Measurements from ENCODE around the gene TFIP11.
A peak's percentile ranks its signal among the peaks of the same experiment; 100 is the strongest.

The TFIP11 gene

DNA sequence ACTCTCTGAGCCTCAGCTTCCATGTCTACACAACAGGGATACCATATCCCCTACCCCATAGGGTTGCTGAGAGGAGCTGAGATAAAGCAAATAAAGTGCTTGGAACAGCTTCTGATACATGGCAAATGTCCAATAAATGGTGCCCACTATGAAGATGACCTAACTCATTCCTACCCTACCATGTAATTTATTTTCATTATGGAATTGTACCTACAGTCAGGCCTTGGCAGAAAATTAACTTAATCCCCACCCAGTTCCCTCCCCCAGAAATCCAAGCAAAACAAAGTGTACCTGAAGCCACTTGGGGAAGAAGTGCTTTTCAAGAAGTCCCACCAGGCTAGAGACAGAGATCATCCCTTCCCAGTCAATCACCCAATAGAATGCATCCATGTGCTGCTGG, 17.8 kb downstream of the TFIP11 start:
- DNase-seq (ENCODE audit: low read depth), result no peak
- TF ChIP-seq, protein P1, sequence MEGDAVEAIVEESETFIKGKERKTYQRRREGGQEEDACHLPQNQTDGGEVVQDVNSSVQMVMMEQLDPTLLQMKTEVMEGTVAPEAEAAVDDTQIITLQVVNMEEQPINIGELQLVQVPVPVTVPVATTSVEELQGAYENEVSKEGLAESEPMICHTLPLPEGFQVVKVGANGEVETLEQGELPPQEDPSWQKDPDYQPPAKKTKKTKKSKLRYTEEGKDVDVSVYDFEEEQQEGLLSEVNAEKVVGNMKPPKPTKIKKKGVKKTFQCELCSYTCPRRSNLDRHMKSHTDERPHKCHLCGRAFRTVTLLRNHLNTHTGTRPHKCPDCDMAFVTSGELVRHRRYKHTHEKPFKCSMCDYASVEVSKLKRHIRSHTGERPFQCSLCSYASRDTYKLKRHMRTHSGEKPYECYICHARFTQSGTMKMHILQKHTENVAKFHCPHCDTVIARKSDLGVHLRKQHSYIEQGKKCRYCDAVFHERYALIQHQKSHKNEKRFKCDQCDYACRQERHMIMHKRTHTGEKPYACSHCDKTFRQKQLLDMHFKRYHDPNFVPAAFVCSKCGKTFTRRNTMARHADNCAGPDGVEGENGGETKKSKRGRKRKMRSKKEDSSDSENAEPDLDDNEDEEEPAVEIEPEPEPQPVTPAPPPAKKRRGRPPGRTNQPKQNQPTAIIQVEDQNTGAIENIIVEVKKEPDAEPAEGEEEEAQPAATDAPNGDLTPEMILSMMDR (conservative IDR thresholded peaks at IDR 0.05; ENCODE audit: low read length), result no peak
- no peak overlapping the region for H3K4me3 ChIP-seq (ENCODE audit: low read length)

DNA sequence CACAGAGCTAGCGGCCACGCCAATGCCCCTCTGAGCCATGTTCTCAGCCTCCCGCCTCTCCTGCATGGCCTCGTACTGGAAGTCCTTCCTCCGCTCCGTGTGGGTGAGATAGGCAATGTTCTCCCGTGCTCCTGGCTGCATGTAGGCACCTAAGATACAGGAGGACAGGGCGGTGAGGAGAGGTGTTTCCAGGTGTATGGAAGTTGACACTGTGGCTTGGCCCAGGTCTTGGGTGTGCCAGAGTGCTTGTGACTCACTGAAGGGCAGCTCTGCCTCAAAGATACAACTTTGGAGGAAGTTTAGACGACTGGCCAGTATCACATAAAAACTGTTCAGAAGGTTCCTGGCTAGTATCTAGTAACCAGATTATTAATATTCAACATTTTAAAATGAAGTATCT, 20.1 kb downstream of the TFIP11 start:
- TF ChIP-seq, protein P1 (conservative IDR thresholded peaks at IDR 0.05; ENCODE audit: low read length), result no peak
- no peak overlapping the region for H3K4me3 ChIP-seq (ENCODE audit: low read length)

DNA sequence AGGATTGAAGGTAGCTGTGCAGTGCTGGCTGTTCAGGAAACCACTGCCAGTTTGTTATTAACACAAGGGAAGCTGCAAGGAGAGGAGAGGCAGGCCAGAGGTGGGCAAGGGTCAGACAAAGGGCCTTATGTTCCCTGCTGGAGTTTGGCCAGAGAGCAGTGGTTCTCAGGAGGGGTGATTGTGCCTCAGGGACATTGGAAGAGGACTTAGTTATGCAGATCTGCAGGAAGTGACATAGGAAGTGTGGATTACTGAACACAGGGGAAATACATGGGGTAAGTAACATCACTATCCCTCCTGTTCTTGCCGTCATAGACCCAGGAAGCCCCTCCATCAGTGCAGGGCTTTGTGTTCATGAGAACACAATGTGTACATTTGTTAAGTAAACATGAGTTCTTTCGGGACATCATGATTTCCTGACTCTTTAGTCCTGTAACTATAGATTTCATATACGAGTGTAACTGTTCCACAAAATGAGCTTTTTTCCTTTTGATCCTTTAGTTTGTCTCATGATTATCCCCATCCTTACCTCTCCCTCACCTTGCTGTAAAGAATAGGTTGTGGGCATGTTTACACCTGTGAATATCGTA, 22.7 kb downstream of the TFIP11 start:
- no peak for DNase-seq (ENCODE audit: low read depth)
- TF ChIP-seq, protein P1 (conservative IDR thresholded peaks at IDR 0.05; ENCODE audit: low read length), result no peak
- no peak overlapping the region for H3K4me3 ChIP-seq (ENCODE audit: low read length)

More for the DNA sequence above, 20.1 kb downstream of the TFIP11 start:
- DNase-seq (ENCODE audit: low read depth), result no peak

- TF ChIP-seq, protein P1 (conservative IDR thresholded peaks at IDR 0.05; ENCODE audit: low read length), result no peak
- no peak for DNase-seq (ENCODE audit: low read depth)
- no peak overlapping the region for H3K4me3 ChIP-seq (ENCODE audit: low read length)
These were observed 24.3 kb downstream of the TFIP11 start for GRCh38 chr22:26487996-26488395.

GRCh38 chr22:26486394-26486793, 25.9 kb downstream of the TFIP11 start:
- no peak for DNase-seq (ENCODE audit: low read depth)
- no peak overlapping the region for H3K4me3 ChIP-seq (ENCODE audit: low read length)
- TF ChIP-seq, protein P1 (conservative IDR thresholded peaks at IDR 0.05; ENCODE audit: low read length), result no peak

- no peak for DNase-seq (ENCODE audit: low read depth)
- TF ChIP-seq, protein P1 (conservative IDR thresholded peaks at IDR 0.05; ENCODE audit: low read length), result no peak
- H3K4me3 ChIP-seq (ENCODE audit: low read length), result no peak overlapping the region
These were observed 26.4 kb downstream of the TFIP11 start for GRCh38 chr22:26485806-26486390.

DNA sequence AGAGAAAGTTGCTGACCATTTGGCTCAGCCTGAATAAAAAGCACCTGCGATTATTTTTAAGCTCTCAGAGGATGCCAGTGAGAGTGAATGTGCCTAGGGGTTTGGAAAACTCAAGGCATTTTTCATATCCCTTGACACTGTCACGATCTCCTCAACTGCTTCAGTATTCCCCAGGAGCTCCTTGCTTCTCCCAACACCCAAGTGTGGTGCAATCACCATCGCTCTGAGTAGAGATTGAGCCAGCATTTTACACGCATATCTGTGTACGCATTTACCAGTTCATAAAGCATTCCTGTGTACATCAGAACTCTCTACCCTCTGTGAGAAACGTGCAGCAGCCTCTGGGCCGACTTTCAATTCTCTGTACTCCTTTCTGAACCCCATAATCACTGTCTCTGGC, 27.3 kb downstream of the TFIP11 start:
- TF ChIP-seq, protein P1 (conservative IDR thresholded peaks at IDR 0.05; ENCODE audit: low read length), result no peak
- H3K4me3 ChIP-seq (ENCODE audit: low read length), result peak overlapping the region; percentile 12
- DNase-seq (ENCODE audit: low read depth), result peak; percentile 60
